ENCODE measurements around the gene DLGAP4. TPM values are rescaled to one million over a fixed set of nuclear protein-coding genes. Genes with fewer than 3 reads are reported as not detected.

The DLGAP4 gene
- total RNA-seq, 1 donor from 2014 or later: 99.1 TPM

- Mint-ChIP-seq H3K36me3 (no peaks in the 10 kb centered on the region), H3K4me3 (no peak overlapping the region), H3K9me3 (no peaks in the 10 kb centered on the region), H3K4me1 (no peaks in the 10 kb centered on the region), H3K27me3 (ENCODE audit: low read depth) (no peaks in the 10 kb centered on the region), H3K27ac (no peak overlapping the region)
- TF ChIP-seq CTCF (IDR thresholded peaks at IDR 0.05; ENCODE audit: unreplicated experiment): no peak
- no peak for DNase-seq (ENCODE audit: low spot score in 2 of 2, unreplicated experiment in 2 of 2)
Measured at GRCh38 chr20:36262440-36262839, 43.7 kb upstream of the DLGAP4 start.

GRCh38 chr20:36264426-36265246, 41.5 kb upstream of the DLGAP4 start:
- no peak for DNase-seq (ENCODE audit: low spot score in 2 of 2, unreplicated experiment in 2 of 2)
- Mint-ChIP-seq H3K36me3 (no peaks in the 10 kb centered on the region), H3K9me3 (no peaks in the 10 kb centered on the region), H3K27me3 (ENCODE audit: low read depth) (no peaks in the 10 kb centered on the region), H3K4me1 (no peaks in the 10 kb centered on the region), H3K27ac (no peak overlapping the region), H3K4me3 (no peak overlapping the region)
- TF ChIP-seq CTCF (IDR thresholded peaks at IDR 0.05; ENCODE audit: unreplicated experiment): no peak

GRCh38 chr20:36266189-36266588, 40.0 kb upstream of the DLGAP4 start:
- Mint-ChIP-seq H3K36me3 (no peaks in the 10 kb centered on the region), H3K27me3 (ENCODE audit: low read depth) (no peaks in the 10 kb centered on the region), H3K4me1 (no peaks in the 10 kb centered on the region), H3K27ac (no peak overlapping the region), H3K9me3 (no peaks in the 10 kb centered on the region), H3K4me3 (no peak overlapping the region)
- no peak for TF ChIP-seq CTCF (IDR thresholded peaks at IDR 0.05; ENCODE audit: unreplicated experiment)
- no peak for DNase-seq (ENCODE audit: low spot score in 2 of 2, unreplicated experiment in 2 of 2)

GRCh38 chr20:36267605-36268381, 38.3 kb upstream of the DLGAP4 start:
- no peaks in the 10 kb centered on the region for H3K27me3 Mint-ChIP-seq (ENCODE audit: low read depth)
- H3K27ac Mint-ChIP-seq: no peak overlapping the region
- DNase-seq (ENCODE audit: low spot score in 2 of 2, unreplicated experiment in 2 of 2): peak in 1 of 2 experiments; percentile 31

More at GRCh38 chr20:36267605-36268381, 38.3 kb upstream of the DLGAP4 start:
- Mint-ChIP-seq H3K9me3 (no peaks in the 10 kb centered on the region), H3K36me3 (no peaks in the 10 kb centered on the region), H3K4me1 (no peaks in the 10 kb centered on the region), H3K4me3 (no peak overlapping the region)
- no peak for TF ChIP-seq CTCF (IDR thresholded peaks at IDR 0.05; ENCODE audit: unreplicated experiment)

Measured in mesothelial cell of epicardium (in vitro differentiated cells).